Bladder microvascular endothelial cell (primary cell): Measurements from ENCODE around the gene RTCA. TPM values are rescaled to one million over a fixed set of nuclear protein-coding genes. Genes with fewer than 3 reads are reported as not detected.

Source experiments
- total RNA-seq: library from RNA; depleted of rRNA; stranded (reverse); fragments of >200 nt; gene quantifications from 2 replicates; pipeline ENCODE4 v1.2.3, GENCODE V29; 2014

Gene RTCA
- 33.8 and 39.9 TPM in 2 replicates for total RNA-seq

GRCh38 chr1:100265931-100266740 lies at the start of gene RTCA:
RTCA (plus strand) TSS chr1:100266216; CDS start chr1:100266376, 160 bp downstream.

GRCh38 chr1:100249537-100250257 lies 16.3 kb upstream of the RTCA start, which contains the start of gene DBT:
DBT (minus strand) TSS chr1:100249834; CDS start chr1:100249820, 14 bp downstream.

Other genes with a start within 250 kb of the RTCA start
- 2.4 and 3.5 TPM in 2 replicates for gene SASS6, start 133.3 kb upstream of the RTCA start, total RNA-seq
- gene TRMT13, start 133.1 kb upstream of the RTCA start, total RNA-seq: 8.3 and 18.1 TPM in 2 replicates
- gene LRRC39, start 88.0 kb upstream of the RTCA start, total RNA-seq: 0.16 and 0.19 TPM in 2 replicates
- 2.3 and 7.2 TPM in 2 replicates for gene DBT, start 16.4 kb upstream of the RTCA start, total RNA-seq
- gene CDC14A, start 86.3 kb downstream of the RTCA start, total RNA-seq: 15.7 and 18.1 TPM in 2 replicates